Subcutaneous adipose tissue (tissue), 4 donors: ENCODE measurements around the gene OPN5. TPM values are rescaled to one million over a fixed set of nuclear protein-coding genes. Genes with fewer than 3 reads are reported as not detected.

ENCODE experiments used
- CTCF ChIP-seq: fragments of 450-650 bp; IDR thresholded peaks from one replicate; pipeline ENCODE4 v1.5.1; 2016; ENCODE audit warnings: low read depth, mild to moderate bottlenecking, control low read depth, antibody characterized with exemption, moderate library complexity
- total RNA-seq, 4 donors: library from RNA; depleted of rRNA; stranded (reverse); fragments of >200 nt; gene quantifications; one replicate each; pipeline ENCODE4 v1.1.0, GENCODE V29; 2016

The OPN5 gene
- total RNA-seq, 4 donors from 2014 or later, result not detected

DNA sequence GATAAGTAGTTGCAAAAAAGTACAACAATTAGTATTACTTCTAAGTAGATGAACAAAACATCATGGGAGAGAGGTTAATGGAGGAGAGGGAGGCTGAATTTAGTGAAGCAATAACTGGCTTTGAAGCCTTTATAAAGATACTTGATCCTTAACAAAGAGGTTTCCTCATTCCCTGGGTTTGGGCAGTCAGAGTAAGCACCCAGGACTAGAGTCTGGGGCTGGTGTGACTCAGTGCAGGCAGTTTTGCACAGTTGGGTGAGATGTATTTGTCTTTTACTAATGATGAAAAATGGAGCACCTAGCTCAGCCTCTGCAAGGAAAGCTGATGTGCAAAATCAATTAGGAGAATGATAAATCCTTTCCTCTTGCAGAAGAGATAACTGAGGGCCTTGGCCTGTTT lies 11.8 kb upstream of the OPN5 start:
- no peak for TF ChIP-seq CTCF

GRCh38 chr6:47772359-47772758 lies 9.5 kb upstream of the OPN5 start:
- TF ChIP-seq CTCF, result no peak

DNA sequence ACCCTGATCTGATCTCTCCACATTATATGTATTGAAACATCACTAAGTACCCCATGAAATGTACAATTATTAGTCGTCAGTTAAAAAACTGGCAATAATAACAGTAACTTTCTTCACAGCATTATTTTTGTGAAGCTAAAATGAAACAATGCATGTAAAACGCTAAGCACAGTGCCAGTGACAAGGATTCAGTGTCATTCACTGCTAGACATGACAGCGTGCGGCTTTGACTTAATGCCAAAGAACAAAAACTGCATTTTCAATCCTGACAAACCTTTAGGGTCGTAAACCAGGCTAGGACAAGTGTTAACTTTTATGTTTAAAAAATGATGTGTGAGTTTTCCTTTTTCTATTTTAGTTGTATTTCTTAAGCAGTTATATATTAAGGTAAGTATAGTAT lies 8.8 kb upstream of the OPN5 start:
- TF ChIP-seq CTCF, result no peak

DNA sequence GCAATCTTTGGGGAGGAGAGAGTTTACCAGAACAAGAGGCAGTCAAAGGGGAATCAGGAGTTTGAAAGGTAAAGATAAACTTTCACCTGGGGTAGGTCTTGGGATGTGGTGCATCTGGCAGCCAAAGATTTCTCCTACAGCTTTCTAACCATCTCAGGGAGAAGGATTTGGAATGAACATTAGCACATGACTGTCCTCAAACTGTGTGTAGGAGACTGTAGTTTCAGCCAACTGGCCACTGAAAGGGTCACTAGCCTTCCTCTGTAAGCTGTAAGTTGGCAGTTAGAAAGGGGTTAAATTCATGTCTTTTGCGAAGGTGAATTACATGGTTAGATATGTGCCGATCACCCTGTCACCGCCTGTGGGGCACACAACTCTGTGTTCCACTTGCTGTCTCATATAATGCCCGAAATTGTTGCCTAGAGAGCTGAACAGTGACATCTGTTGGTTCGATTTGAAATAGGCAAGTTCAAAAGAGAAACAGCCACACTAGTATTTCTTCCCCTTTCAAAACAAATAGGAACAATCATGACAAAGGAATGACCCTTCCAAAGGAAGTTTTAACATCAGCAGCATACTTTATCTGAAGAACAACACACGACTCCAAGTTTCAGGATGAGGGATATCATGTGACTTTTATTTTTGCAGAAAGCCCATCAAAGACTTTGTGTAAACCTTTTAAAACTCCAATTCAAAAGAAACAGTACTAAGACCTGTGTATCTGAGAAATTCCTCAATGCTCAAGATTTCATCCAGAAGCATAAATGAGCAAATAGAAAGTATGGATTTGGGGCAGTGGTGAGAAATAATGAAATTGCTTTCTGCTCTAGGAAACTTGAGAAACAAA lies 1.1 kb upstream of the OPN5 start:
- TF ChIP-seq CTCF, result no peak

- no peak for TF ChIP-seq CTCF
Observed at GRCh38 chr6:47785182-47785581, 3.4 kb downstream of the OPN5 start.

DNA sequence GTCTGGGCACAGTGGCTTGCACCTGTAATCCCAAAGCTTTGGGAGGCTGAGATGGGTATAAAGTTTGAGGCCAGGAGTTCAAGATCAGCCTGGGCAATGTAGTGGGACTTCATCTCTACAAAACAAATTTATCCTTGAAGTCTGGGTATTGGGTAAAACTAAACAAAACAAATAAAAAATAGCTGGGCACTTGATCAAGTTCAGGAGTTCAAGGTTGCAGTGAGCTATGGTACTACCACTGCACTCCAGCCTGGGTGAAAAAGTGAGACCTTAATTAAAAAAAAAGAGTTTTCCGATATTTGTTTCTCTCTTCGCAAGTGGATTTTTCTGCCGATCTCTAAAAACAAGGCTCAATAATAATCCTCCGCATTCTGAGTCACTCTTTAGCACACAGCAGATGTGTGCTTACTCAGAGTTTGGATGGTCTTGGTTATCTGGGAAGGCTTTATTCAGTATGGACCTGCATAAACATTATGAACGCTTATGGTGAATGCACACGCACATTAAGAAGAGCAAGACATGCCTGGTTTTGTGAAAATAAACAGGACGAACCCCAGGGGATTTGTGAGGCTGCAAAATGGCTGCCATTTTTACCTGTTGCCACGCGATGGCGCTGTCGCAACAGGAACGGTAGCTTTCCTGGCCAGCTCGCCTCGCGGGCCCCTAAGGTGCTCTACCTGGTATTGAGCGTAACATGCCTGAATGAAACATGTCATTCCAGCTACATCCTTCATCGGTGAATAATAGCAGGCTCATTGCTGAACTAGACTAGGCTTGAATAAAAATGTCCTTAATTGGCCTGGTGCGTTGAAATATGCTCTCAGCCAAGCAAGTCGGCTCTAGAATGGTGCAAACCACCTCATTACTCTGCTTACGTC lies 6.0 kb downstream of the OPN5 start:
- TF ChIP-seq CTCF, result no peak

- TF ChIP-seq CTCF, result no peak
Observed at GRCh38 chr6:47788498-47788884, 6.7 kb downstream of the OPN5 start.
